MCF 10A (cell line): ENCODE measurements around the gene LTB4R2. TPM values are rescaled to one million over a fixed set of nuclear protein-coding genes. Genes with fewer than 3 reads are reported as not detected.
A peak's percentile ranks its signal among the peaks of the same experiment; 100 is the strongest.

ENCODE experiments used
- Bru-seq: library from RNA; stranded (reverse); fragments of 400-500 nt; gene quantifications from one replicate; lab custom pipeline; 2021; lab: Mats Ljungman, UMichigan
- BruChase-seq, 2 experiments: library from RNA; stranded (reverse); fragments of 400-500 nt; gene quantifications; one replicate each; lab custom pipeline; 2021; lab: Mats Ljungman, UMichigan
- BruUV-seq: library from RNA; stranded (reverse); fragments of 400-500 nt; replicated peaks from 2 replicates; lab custom pipeline; 2021; lab: Mats Ljungman, UMichigan
- CTCF ChIA-PET: fragments of 300-600 bp; sonication (Branson Sonifier 250); formaldehyde crosslinking; extraction: SDS; loops from one replicate; lab custom pipeline; 2021; ENCODE audit warnings: antibody characterized with exemption, inconsistent platforms; lab: Yijun Ruan, JAX
- POLR2A ChIA-PET: fragments of 300-600, 350-650 bp; sonication (Branson Sonifier 250); formaldehyde crosslinking; extraction: SDS; loops from one replicate; lab custom pipeline; 2020; ENCODE audit warnings: antibody characterized with exemption, inconsistent platforms; lab: Yijun Ruan, JAX
- DNase-seq: peaks from one replicate; pipeline ENCODE4 v3.0.0-alpha.2; 2018; ENCODE audit not compliant: unreplicated experiment
- H3K27ac Mint-ChIP-seq: one replicate; pipeline ENCODE4 v1.8.0; 2022; ENCODE audit warnings: mild to moderate bottlenecking, low read depth, mixed read lengths; ENCODE audit not compliant: unreplicated experiment
- H3K27me3 Mint-ChIP-seq: one replicate; pipeline ENCODE4 v1.8.0; 2022; ENCODE audit warnings: mixed read lengths; ENCODE audit not compliant: insufficient read depth, unreplicated experiment
- H3K36me3 Mint-ChIP-seq: one replicate; pipeline ENCODE4 v1.8.0; 2022; ENCODE audit warnings: mild to moderate bottlenecking, moderate library complexity, mixed read lengths; ENCODE audit not compliant: insufficient read depth, unreplicated experiment
- H3K4me1 Mint-ChIP-seq: one replicate; pipeline ENCODE4 v1.8.0; 2022; ENCODE audit warnings: mixed read lengths; ENCODE audit not compliant: insufficient read depth, unreplicated experiment
- H3K4me3 Mint-ChIP-seq: one replicate; pipeline ENCODE4 v1.8.0; 2022; ENCODE audit warnings: mild to moderate bottlenecking, moderate library complexity, mixed read lengths; ENCODE audit not compliant: unreplicated experiment
- H3K9me3 Mint-ChIP-seq: one replicate; pipeline ENCODE4 v1.8.0; 2022; ENCODE audit warnings: mixed read lengths; ENCODE audit not compliant: unreplicated experiment
- intact Hi-C: fragments of 100-400 bp; cut with micrococcal nuclease; formaldehyde crosslinking; loops from 2 replicates; pipeline ENCODE4 v1.14.1; 2022
- long read RNA-seq: library from polyadenylated mRNA; stranded (forward); transcript quantifications from one replicate; pipeline ENCODE4 v2.0.0, GENCODE V29; 2022
- total RNA-seq: library from RNA; stranded (reverse); gene quantifications from 2 replicates; pipeline ENCODE4 v1.2.3, GENCODE V29; 2022
- TF ChIP-seq, protein P1 (sequence below): fragments of 200-600 bp; IDR thresholded peaks from one replicate; pipeline ENCODE4 v1.8.0; 2022; ENCODE audit warnings: antibody characterized with exemption, mild to moderate bottlenecking; ENCODE audit not compliant: unreplicated experiment

LTB4R2 gene, protein sequence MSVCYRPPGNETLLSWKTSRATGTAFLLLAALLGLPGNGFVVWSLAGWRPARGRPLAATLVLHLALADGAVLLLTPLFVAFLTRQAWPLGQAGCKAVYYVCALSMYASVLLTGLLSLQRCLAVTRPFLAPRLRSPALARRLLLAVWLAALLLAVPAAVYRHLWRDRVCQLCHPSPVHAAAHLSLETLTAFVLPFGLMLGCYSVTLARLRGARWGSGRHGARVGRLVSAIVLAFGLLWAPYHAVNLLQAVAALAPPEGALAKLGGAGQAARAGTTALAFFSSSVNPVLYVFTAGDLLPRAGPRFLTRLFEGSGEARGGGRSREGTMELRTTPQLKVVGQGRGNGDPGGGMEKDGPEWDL
- total RNA-seq (21.7 and 23.8 TPM in 2 replicates), Bru-seq, nascent RNA (percentile 71 among the genes with signal in this experiment), BruChase-seq, experiment 1, labeled RNA remaining after a 6-hour chase (percentile 89 among the genes with signal in this experiment), BruChase-seq, experiment 2, labeled RNA remaining after a 2-hour chase (percentile 78 among the genes with signal in this experiment)
- long read RNA-seq, transcript LTB4R2-202 (1 exons, 3,092 nt), result major isoform, 6 of 17 reads
- long read RNA-seq, partial matches to known transcripts, result 0 of 17 reads
- long read RNA-seq, other reads (novel, unspliced or antisense), result 10 of 17 reads

DNA sequence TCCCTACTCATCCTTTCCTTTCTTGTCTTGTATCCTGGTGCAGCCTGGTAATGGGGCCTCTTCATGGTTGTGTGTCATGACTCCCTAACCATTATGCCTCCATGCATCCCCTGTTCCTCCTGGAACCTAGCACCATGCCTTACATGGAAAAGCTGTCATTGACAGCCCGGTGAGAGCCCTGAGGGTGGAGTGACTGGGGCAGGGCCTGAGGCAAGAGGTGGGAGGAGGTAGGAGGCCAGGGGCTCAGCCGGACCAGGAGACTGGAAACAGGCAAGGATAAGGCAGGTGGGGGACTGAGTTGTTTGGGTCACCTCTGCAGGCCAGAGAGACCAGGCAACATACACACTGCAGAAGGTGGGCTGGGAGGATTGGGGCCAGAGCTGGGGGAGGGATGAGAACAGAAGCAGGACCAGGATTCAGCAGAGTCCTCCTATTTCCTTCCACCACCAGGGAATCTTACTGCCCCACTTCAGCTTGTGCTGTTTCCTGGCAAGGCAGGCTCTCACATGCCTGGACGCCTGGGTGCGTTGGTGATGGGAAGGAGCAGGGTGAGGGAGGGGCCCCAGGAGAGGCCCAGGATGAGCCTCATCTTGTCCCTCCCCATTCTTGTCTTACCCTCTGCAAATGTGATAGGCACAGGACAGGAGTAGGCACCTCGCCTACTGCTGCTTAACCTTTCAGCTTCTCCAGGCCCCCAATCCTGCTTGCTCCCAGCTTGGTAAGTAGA, at the start of gene LTB4R2:
Gene LTB4R2, plus strand, starts transcription at position 603 of the 727 bp plus-strand sequence. CDS start 525 bp downstream, outside the sequence.
- DNase-seq, result peak; percentile 85
- H3K27ac Mint-ChIP-seq, result no peak within 1 kb of the TSS
- no peaks in the 10 kb centered on the region for H3K27me3 Mint-ChIP-seq
- CTCF ChIA-PET, result interaction anchor here (0.6 to 10.0 kb wide), 31 partner anchors 12 to 1549 kb away, joined by 3 to 145 read pairs (median 5); partner anchors contain the start of genes CBLN3, DHRS1, IPO4 and KHNYN
- intact Hi-C loops, result no loop called here
- H3K36me3 Mint-ChIP-seq, result peaks cover 26% of the 10 kb centered on the region
- BruUV-seq, result no TSS peak
- peaks cover 32% of the 10 kb centered on the region for H3K4me1 Mint-ChIP-seq
- H3K4me3 Mint-ChIP-seq, result peak within 1 kb of the TSS; percentile 69
- POLR2A ChIA-PET, result interaction anchor here (0.7 to 7.2 kb wide), 22 partner anchors 10 to 1601 kb away, joined by 3 to 101 read pairs (median 4); partner anchors contain the start of genes CBLN3, CHMP4A, DHRS1 and GMPR2
- TF ChIP-seq, protein P1, sequence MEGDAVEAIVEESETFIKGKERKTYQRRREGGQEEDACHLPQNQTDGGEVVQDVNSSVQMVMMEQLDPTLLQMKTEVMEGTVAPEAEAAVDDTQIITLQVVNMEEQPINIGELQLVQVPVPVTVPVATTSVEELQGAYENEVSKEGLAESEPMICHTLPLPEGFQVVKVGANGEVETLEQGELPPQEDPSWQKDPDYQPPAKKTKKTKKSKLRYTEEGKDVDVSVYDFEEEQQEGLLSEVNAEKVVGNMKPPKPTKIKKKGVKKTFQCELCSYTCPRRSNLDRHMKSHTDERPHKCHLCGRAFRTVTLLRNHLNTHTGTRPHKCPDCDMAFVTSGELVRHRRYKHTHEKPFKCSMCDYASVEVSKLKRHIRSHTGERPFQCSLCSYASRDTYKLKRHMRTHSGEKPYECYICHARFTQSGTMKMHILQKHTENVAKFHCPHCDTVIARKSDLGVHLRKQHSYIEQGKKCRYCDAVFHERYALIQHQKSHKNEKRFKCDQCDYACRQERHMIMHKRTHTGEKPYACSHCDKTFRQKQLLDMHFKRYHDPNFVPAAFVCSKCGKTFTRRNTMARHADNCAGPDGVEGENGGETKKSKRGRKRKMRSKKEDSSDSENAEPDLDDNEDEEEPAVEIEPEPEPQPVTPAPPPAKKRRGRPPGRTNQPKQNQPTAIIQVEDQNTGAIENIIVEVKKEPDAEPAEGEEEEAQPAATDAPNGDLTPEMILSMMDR, result no peak
- H3K9me3 Mint-ChIP-seq, result no peaks in the 10 kb centered on the region

DNA sequence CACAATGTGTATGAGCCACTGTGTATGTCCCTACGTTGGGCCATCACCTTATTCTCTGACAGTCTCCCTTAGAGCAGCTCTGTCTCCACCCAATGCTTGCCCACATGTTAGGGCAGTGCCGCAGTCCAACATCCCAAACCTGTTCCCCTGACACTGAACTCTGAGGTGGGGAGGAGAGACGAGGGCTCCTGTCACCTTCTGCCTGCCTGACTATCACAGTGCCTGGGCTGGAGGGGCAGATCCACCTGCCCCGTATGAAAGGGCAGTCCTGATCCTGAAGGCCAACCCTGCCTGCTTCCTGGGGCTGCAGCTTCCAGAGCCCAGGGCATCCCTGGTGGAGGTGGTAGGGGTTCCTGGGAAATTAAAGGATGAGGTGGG, 49.2 kb upstream of the LTB4R2 start:
- ChIA-PET POLR2A (interaction anchor here (0.6 to 7.2 kb wide), 5 partner anchors 11 to 45 kb away, joined by 3 to 62 read pairs (median 10); partner anchors contain the start of genes DHRS1, MDP1, NOP9 and RABGGTA), CTCF (interaction anchor here (0.6 to 32.3 kb wide), 4 partner anchors 19 to 45 kb away, joined by 3 to 457 read pairs (median 198); partner anchors contain the start of genes DHRS1, MDP1, NOP9 and TINF2)
- Mint-ChIP-seq H3K36me3 (peaks cover 18% of the 10 kb centered on the region), H3K4me3 (no peak overlapping the region), H3K27me3 (no peaks in the 10 kb centered on the region), H3K27ac (peak overlapping the region; percentile 79), H3K4me1 (peaks cover 54% of the 10 kb centered on the region), H3K9me3 (no peaks in the 10 kb centered on the region)
- intact Hi-C loops, result no loop called here
- no peak for DNase-seq
- TF ChIP-seq, protein P1, result no peak
- BruUV-seq, result no TSS peak

DNA sequence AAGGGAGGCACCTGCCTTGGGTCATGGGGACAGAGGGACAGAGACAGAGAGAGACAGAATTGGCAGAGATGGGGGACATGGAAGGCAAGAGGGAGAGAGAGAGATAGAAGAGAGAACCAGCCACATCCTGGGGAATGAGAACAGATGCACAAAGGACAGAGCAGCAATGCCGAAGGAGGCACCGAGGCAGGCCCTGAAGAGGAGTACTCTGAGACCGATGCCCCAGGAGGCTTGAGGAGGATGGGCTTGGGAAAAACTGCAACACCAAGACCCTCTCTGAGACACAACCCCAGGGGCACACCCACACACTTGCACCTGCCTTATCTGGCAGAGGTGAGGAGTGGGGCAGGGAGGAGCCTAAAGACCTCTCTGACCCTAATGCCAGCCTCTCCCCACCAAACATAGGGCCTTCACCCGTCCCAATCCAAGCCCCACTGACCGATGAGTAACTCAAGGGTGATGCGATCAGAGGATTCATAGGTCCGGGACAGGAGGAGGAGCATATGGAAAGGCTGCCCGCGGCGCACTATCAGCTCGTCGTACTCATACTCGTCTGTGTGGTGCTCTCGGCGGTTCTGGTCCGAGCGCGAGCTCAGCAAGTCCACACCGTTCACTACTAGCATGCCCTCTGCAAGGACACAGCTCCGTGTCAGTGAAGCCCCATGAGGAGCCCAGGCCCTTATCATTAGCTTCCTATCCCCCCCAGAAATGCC, 48.5 kb upstream of the LTB4R2 start:
- intact Hi-C loops, result no loop called here
- Mint-ChIP-seq H3K27ac (peak overlapping the region; percentile 79), H3K4me1 (peaks cover 55% of the 10 kb centered on the region), H3K27me3 (no peaks in the 10 kb centered on the region), H3K9me3 (no peaks in the 10 kb centered on the region), H3K36me3 (peaks cover 23% of the 10 kb centered on the region), H3K4me3 (no peak overlapping the region)
- TF ChIP-seq, protein P1, result no peak
- ChIA-PET CTCF (interaction anchor here (0.6 to 32.3 kb wide), 6 partner anchors 9 to 48 kb away, joined by 3 to 457 read pairs (median 6); partner anchors contain the start of genes DHRS1, GMPR2, LTB4R2 and NOP9), POLR2A (interaction anchor here (0.9 to 7.2 kb wide), 4 partner anchors 10 to 37 kb away, joined by 5 to 62 read pairs (median 14); partner anchors contain the start of genes DHRS1, NOP9, RABGGTA and TINF2)
- no TSS peak for BruUV-seq
- DNase-seq, result no peak
